Bronchus fibroblast of lung (primary cell): ENCODE data around the gene UBQLN2. TPM values are rescaled to one million over a fixed set of nuclear protein-coding genes. Genes with fewer than 3 reads are reported as not detected.

Experiments
- total RNA-seq: library from RNA; depleted of rRNA; stranded (reverse); fragments of >200 nt; gene quantifications from 2 replicates; pipeline ENCODE4 v1.2.3, GENCODE V29; 2015

The UBQLN2 gene
- 18.2 and 20.2 TPM in 2 replicates for total RNA-seq

GRCh38 chrX:56563231-56564161 lies at the start of gene UBQLN2:
Gene UBQLN2 (plus strand): TSS chrX:56563627. CDS start chrX:56563874, 247 bp downstream.

Other genes with a start within 250 kb of the UBQLN2 start
- gene NBDY, start 165.6 kb downstream of the UBQLN2 start, total RNA-seq = 12.8 and 16.6 TPM in 2 replicates